Transverse colon (tissue), 3 donors: Measurements from ENCODE around the gene SERGEF.

Source experiments
- CTCF ChIP-seq, 5 experiments: fragments of 200-600 bp in 3 of 5; fragments of 450-650 bp in 2 of 5; sonication (generic) in 3 of 5; IDR thresholded peaks; 1 replicate in 2 of 5; 2 replicates in 3 of 5; pipeline ENCODE4 v1.5.1; 2016 to 2017; ENCODE audit warnings: antibody characterized with exemption in 5 of 5, inconsistent platforms in 3 of 5, mild to moderate bottlenecking in 2 of 5, moderate library complexity in 1 of 5
- POLR2A ChIP-seq: fragments of 450-650 bp; IDR thresholded peaks from one replicate; pipeline ENCODE4 v1.6.1; 2016; ENCODE audit warnings: antibody characterized with exemption, mild to moderate bottlenecking, moderate library complexity

DNA sequence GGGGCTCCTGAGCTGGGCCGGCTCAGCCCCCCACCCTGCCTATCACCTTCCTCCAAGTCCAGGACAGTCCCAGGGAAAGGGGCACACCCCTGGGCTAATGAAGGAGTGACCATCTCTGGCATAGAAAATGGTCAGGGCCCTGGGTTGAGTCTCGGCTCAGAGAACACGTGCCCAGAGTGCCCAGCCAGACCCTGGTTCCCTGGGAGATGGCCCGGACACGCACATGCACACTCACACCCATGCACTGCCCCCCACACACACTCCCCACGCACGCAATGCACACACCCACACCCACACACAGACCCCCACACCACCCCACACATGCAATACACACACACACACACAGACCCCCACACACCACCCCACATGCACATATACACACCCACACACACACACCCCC lies 249.6 kb downstream of the SERGEF start:
- TF ChIP-seq CTCF (IDR thresholded peaks at IDR 0.05) (no peak), POLR2A (no peak)
